Left lung (tissue), 10 donors: ENCODE measurements around the gene SH2D7. TPM values are rescaled to one million over a fixed set of nuclear protein-coding genes. Genes with fewer than 3 reads are reported as not detected.
"Not testable (repeated sequence)": the region's sequence is repeated elsewhere in the genome, so short reads cannot be mapped to it uniquely, and the experiment has no call there.

Experiments used
- ATAC-seq: fragments of 200-7000 bp; cut with Tn5 transposase; one replicate; pipeline ENCODE4 v1.9.1; 2020; ENCODE audit warnings: moderate library complexity
- DNase-seq, 4 donors: peaks; one replicate each; pipeline ENCODE4 v3.0.0-alpha.2; 2013 to 2020
- H3K27ac ChIP-seq, 2 donors: fragments of 200-600 bp; sonication (generic) in 1 of 2; one replicate each; pipeline versions ENCODE4 v1.5.0 to v1.8.0; 2020 to 2021
- H3K27me3 ChIP-seq, 2 donors: fragments of 200-600 bp; sonication (generic) in 1 of 2; one replicate each; pipeline versions ENCODE4 v1.5.0 to v1.8.0; 2020 to 2021
- H3K36me3 ChIP-seq, 2 donors: fragments of 200-600 bp; sonication (generic) in 1 of 2; one replicate each; pipeline versions ENCODE4 v1.5.0 to v1.8.0; 2020 to 2021
- H3K4me1 ChIP-seq, 2 donors: fragments of 200-600 bp; one replicate each; pipeline ENCODE4 v1.8.0; 2021
- H3K4me3 ChIP-seq, 2 donors: fragments of 200-600 bp; sonication (generic) in 1 of 2; one replicate each; pipeline versions ENCODE4 v1.5.0 to v1.8.0; 2020 to 2021; ENCODE audit warnings: mild to moderate bottlenecking in 1 of 2
- H3K9me3 ChIP-seq, 2 donors: fragments of 200-600 bp; sonication (generic) in 1 of 2; one replicate each; pipeline versions ENCODE4 v1.5.0 to v1.8.0; 2020 to 2021
- intact Hi-C, 2 donors: fragments of 100-400 bp; cut with DNase I; formaldehyde crosslinking; loops; one replicate each; pipeline versions ENCODE4 v1.11.2 to v1.14.2; 2022
- polyA plus RNA-seq, 6 donors: library from polyadenylated mRNA; unstranded; fragments of 120-200 nt; gene quantifications; one replicate each; pipeline ENCODE4 v1.2.1, GENCODE V29; 2013; ENCODE audit not compliant: insufficient read length in 6 of 6
- total RNA-seq, 2 donors: library from RNA; stranded (reverse); fragmentation: NEBNext Ultra II Directional; extraction: Animal tissue kit (Norgen Biotek cat#: 25700); gene quantifications; one replicate each; pipeline ENCODE4 v1.2.1, GENCODE V29; 2021
- TF ChIP-seq, protein P1 (sequence below), 2 donors: fragments of 200-600 bp; sonication (generic) in 1 of 2; IDR thresholded peaks; one replicate each; pipeline versions ENCODE4 v1.5.0 to v1.8.0; 2021; ENCODE audit warnings: antibody characterized with exemption in 2 of 2
- donor health status: DM: no; HTN: yes; CAD: no.
- donor health status: DM: no; HTN: no; CAD: no.

Gene SH2D7
- total and polyA plus RNA-seq, 8 donors, result 0.27 to 0.69 (median 0.55) TPM; not detected in 2

- ATAC-seq (peak; percentile 7), DNase-seq (no peak)
- H3K27me3 ChIP-seq, result no peaks in the 10 kb centered on the region
- H3K9me3 ChIP-seq, result no peaks in the 10 kb centered on the region
- intact Hi-C loops, result no loop called here
- no peaks in the 10 kb centered on the region for H3K36me3 ChIP-seq
- TF ChIP-seq, protein P1, sequence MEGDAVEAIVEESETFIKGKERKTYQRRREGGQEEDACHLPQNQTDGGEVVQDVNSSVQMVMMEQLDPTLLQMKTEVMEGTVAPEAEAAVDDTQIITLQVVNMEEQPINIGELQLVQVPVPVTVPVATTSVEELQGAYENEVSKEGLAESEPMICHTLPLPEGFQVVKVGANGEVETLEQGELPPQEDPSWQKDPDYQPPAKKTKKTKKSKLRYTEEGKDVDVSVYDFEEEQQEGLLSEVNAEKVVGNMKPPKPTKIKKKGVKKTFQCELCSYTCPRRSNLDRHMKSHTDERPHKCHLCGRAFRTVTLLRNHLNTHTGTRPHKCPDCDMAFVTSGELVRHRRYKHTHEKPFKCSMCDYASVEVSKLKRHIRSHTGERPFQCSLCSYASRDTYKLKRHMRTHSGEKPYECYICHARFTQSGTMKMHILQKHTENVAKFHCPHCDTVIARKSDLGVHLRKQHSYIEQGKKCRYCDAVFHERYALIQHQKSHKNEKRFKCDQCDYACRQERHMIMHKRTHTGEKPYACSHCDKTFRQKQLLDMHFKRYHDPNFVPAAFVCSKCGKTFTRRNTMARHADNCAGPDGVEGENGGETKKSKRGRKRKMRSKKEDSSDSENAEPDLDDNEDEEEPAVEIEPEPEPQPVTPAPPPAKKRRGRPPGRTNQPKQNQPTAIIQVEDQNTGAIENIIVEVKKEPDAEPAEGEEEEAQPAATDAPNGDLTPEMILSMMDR (IDR thresholded peaks at IDR 0.05), result no peak
- peak overlapping the region; percentile 86 to 92 for H3K4me3 ChIP-seq
- peaks cover 12 to 29% of the 10 kb centered on the region in 2 donors for H3K4me1 ChIP-seq
- peak overlapping the region in 1 of 2 donors; percentile 82 for H3K27ac ChIP-seq
Measured at GRCh38 chr15:78148392-78149067, 56.2 kb downstream of the SH2D7 start.

- DNase-seq (peak; percentile 98 to 100 (median 100)), ATAC-seq (peak; percentile 99)
- peaks cover 12 to 30% of the 10 kb centered on the region in 2 donors for H3K4me1 ChIP-seq
- H3K27ac ChIP-seq, result peak within 1 kb of the TSS; percentile 81 to 82
- peak within 1 kb of the TSS; percentile 86 to 92 for H3K4me3 ChIP-seq
- H3K9me3 ChIP-seq, result no peaks in the 10 kb centered on the region
- H3K36me3 ChIP-seq, result no peaks in the 10 kb centered on the region
- no peaks in the 10 kb centered on the region for H3K27me3 ChIP-seq
- TF ChIP-seq, protein P1 (IDR thresholded peaks at IDR 0.05), result no peak
- intact Hi-C loops, result no loop called here
Measured at GRCh38 chr15:78149068-78149804, 56.9 kb downstream of the SH2D7 start, which contains the start of gene IDH3A. Gene IDH3A, plus strand, starts transcription at chr15:78149362. Its CDS starts 42 bp downstream, at chr15:78149404.

- Histone ChIP-seq H3K27me3 (no peaks in the 10 kb centered on the region), H3K9me3 (no peaks in the 10 kb centered on the region), H3K4me3 (peak overlapping the region; percentile 86 to 92), H3K4me1 (peaks cover 13 to 38% of the 10 kb centered on the region in 2 donors), H3K36me3 (no peaks in the 10 kb centered on the region), H3K27ac (peak overlapping the region; percentile 81 to 82)
- peak; percentile 53 for ATAC-seq
- intact Hi-C loops, result no loop called here
- TF ChIP-seq, protein P1 (IDR thresholded peaks at IDR 0.05), result no peak
- peak in 1 of 4 donors; percentile 57 for DNase-seq
Measured at GRCh38 chr15:78149805-78150751, 57.7 kb downstream of the SH2D7 start.

DNA sequence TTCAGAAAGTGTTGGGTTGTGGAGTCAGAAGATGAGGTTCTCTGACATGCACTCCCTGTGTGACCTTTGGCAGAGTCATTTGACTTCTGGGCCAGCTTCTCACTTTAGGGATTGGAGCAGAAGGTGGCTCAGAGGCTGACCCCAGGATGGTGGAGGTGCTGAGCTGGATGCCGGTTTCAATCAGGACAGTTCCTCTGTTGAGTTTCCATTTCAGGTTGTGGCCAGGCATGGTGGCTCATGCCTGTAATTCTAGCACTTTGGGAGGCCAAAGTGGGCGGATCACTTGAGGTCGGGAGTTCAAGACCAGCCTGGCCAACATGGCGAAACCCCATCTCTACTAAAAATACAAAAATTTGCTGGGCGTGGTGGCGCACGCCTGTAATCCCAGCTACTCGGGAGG, 58.7 kb downstream of the SH2D7 start:
- DNase-seq, H3K36me3 ChIP-seq, H3K27me3 ChIP-seq, H3K27ac ChIP-seq, intact Hi-C loops, ATAC-seq, H3K9me3 ChIP-seq, H3K4me3 ChIP-seq: not testable (repeated sequence)
- H3K4me1 ChIP-seq, result peaks cover 23 to 48% of the 10 kb centered on the region in 2 donors

Other genes with a start within 250 kb of the SH2D7 start
- gene TBC1D2B, start 14.8 kb upstream of the SH2D7 start, total RNA-seq, result 10 to 100 TPM; 56.2 to 64.9 TPM
- 10 to 100 TPM; 37.6 to 49.9 (median 45.4) TPM for gene TBC1D2B, start 14.8 kb upstream of the SH2D7 start, polyA plus RNA-seq
- gene CIB2, start 38.9 kb downstream of the SH2D7 start, total RNA-seq, result 1 to 10 TPM; 1.3 to 3.5 TPM
- gene CIB2, start 38.9 kb downstream of the SH2D7 start, polyA plus RNA-seq, result 10 to 100 TPM; 20.2 to 31.9 (median 28.5) TPM
- gene IDH3A, start 56.8 kb downstream of the SH2D7 start, total RNA-seq, result 10 to 100 TPM; 60.3 to 81.1 TPM
- 10 to 100 TPM; 35.8 to 55.6 (median 44.2) TPM for gene IDH3A, start 56.8 kb downstream of the SH2D7 start, polyA plus RNA-seq
- 1 to 10 TPM in 1 of 2 donors, not detected in 1; 1.9 TPM for gene ACSBG1, start 142.0 kb downstream of the SH2D7 start, total RNA-seq
- 1 to 10 TPM in 1 of 6 donors, under 1 TPM in 5; 0.42 to 1.4 (median 0.74) TPM for gene ACSBG1, start 142.0 kb downstream of the SH2D7 start, polyA plus RNA-seq
- gene DNAJA4, start 172.0 kb downstream of the SH2D7 start, total RNA-seq, result 10 to 100 TPM; 17.2 to 22.3 TPM
- 10 to 100 TPM; 28.1 to 45.3 (median 38.6) TPM for gene DNAJA4, start 172.0 kb downstream of the SH2D7 start, polyA plus RNA-seq
- gene SKIC8, start 207.0 kb downstream of the SH2D7 start, total RNA-seq, result 10 to 100 TPM; 36.1 to 42.2 TPM
- gene SKIC8, start 207.0 kb downstream of the SH2D7 start, polyA plus RNA-seq, result 100 to 1,000 TPM; 100 to 122 (median 110) TPM
- gene CRABP1, start 247.8 kb downstream of the SH2D7 start, total RNA-seq, result not detected
- under 1 TPM; 0.29 to 0.79 (median 0.40) TPM for gene CRABP1, start 247.8 kb downstream of the SH2D7 start, polyA plus RNA-seq